Activated CD4-positive, alpha-beta T cell treated with anti-CD3 and anti-CD28 coated beads, Interleukin-2, amount 10 ng/mL, durations not matched to agents 7 days and 5 days (primary cell): ENCODE results near the gene ATOH8. TPM values are rescaled to one million over a fixed set of nuclear protein-coding genes. Genes with fewer than 3 reads are reported as not detected.
"Not testable (repeated sequence)": the region's sequence is repeated elsewhere in the genome, so short reads cannot be mapped to it uniquely, and the experiment has no call there.

Source experiments
- CTCF ChIA-PET: fragments of 350-600 bp; sonication (Branson Sonifier 250); formaldehyde crosslinking; loops from one replicate; lab custom pipeline; 2021; ENCODE audit warnings: antibody characterized with exemption; lab: Charles Lee
- POLR2A ChIA-PET: fragments of 350-600 bp; sonication (Branson Sonifier 250); formaldehyde crosslinking; loops from one replicate; lab custom pipeline; 2021; ENCODE audit warnings: antibody characterized with exemption; lab: Charles Lee
- DNase-seq: peaks from one replicate; pipeline ENCODE4 v3.0.0-alpha.2; 2020
- H3K27ac Mint-ChIP-seq: one replicate; pipeline ENCODE4 v1.8.0; 2021; ENCODE audit warnings: mild to moderate bottlenecking, moderate library complexity, mixed read lengths
- H3K27me3 Mint-ChIP-seq: one replicate; pipeline ENCODE4 v1.8.0; 2021; ENCODE audit warnings: mixed read lengths
- H3K36me3 Mint-ChIP-seq: one replicate; pipeline ENCODE4 v1.8.0; 2021; ENCODE audit warnings: low read depth, mixed read lengths
- H3K4me1 Mint-ChIP-seq: one replicate; pipeline ENCODE4 v1.8.0; 2021; ENCODE audit warnings: mixed read lengths
- H3K4me3 Mint-ChIP-seq: one replicate; pipeline ENCODE4 v1.8.0; 2021; ENCODE audit warnings: mild to moderate bottlenecking, moderate library complexity, mixed read lengths
- H3K9me3 Mint-ChIP-seq: one replicate; pipeline ENCODE4 v1.8.0; 2021; ENCODE audit warnings: mixed read lengths
- total RNA-seq, 2 experiments: library from RNA; stranded (reverse); gene quantifications; one replicate each; pipeline ENCODE4 v1.2.3, GENCODE V29; 2021

The ATOH8 gene
- total RNA-seq, 2 experiments from 2014 or later = 0.10 to 0.12 TPM

GRCh38 chr2:85712336-85712735 is 41.5 kb upstream of the ATOH8 start:
- no peak for DNase-seq
- Mint-ChIP-seq H3K36me3 (no peaks in the 10 kb centered on the region), H3K27ac (no peak overlapping the region), H3K27me3 (peaks cover 10% of the 10 kb centered on the region), H3K9me3 (no peaks in the 10 kb centered on the region), H3K4me3 (no peak overlapping the region), H3K4me1 (peaks cover 35% of the 10 kb centered on the region)
- ChIA-PET POLR2A (no interaction called here), CTCF (interaction anchor here (0.9 to 2.7 kb wide), 5 partner anchors 15 to 367 kb away, joined by 3 to 9 read pairs (median 4); no protein-coding TSS in a partner anchor)

GRCh38 chr2:85712849-85713612 is 40.8 kb upstream of the ATOH8 start:
- CTCF ChIA-PET = interaction anchor here (0.9 to 2.7 kb wide), 7 partner anchors 10 to 366 kb away, joined by 3 to 9 read pairs (median 4); no protein-coding TSS in a partner anchor
- H3K4me1 Mint-ChIP-seq = peaks cover 34% of the 10 kb centered on the region
- POLR2A ChIA-PET = no interaction called here
- H3K36me3 Mint-ChIP-seq = no peaks in the 10 kb centered on the region
- no peaks in the 10 kb centered on the region for H3K9me3 Mint-ChIP-seq
- DNase-seq = no peak
- no peak overlapping the region for H3K27ac Mint-ChIP-seq
- H3K4me3 Mint-ChIP-seq = no peak overlapping the region
- H3K27me3 Mint-ChIP-seq = peaks cover 11% of the 10 kb centered on the region

- H3K27ac Mint-ChIP-seq = no peak overlapping the region
- no peak for DNase-seq
- H3K4me3 Mint-ChIP-seq = no peak overlapping the region
- no peaks in the 10 kb centered on the region for H3K36me3 Mint-ChIP-seq
- POLR2A ChIA-PET = no interaction called here
- peaks cover 8% of the 10 kb centered on the region for H3K27me3 Mint-ChIP-seq
- H3K4me1 Mint-ChIP-seq = peaks cover 34% of the 10 kb centered on the region
- CTCF ChIA-PET = interaction anchor here (0.7 to 1.8 kb wide), 4 partner anchors 9 to 18 kb away, joined by 3 to 5 read pairs (median 4); no protein-coding TSS in a partner anchor
- no peaks in the 10 kb centered on the region for H3K9me3 Mint-ChIP-seq
These were observed 40.0 kb upstream of the ATOH8 start for GRCh38 chr2:85713836-85714235.

- H3K27ac Mint-ChIP-seq = peak overlapping the region; percentile 71
- H3K36me3 Mint-ChIP-seq, H3K4me3 Mint-ChIP-seq, H3K27me3 Mint-ChIP-seq, DNase-seq, H3K9me3 Mint-ChIP-seq, POLR2A ChIA-PET: not testable (repeated sequence)
- peaks cover 32% of the 10 kb centered on the region for H3K4me1 Mint-ChIP-seq
- CTCF ChIA-PET = interaction anchor here (0.7 to 1.8 kb wide), 5 partner anchors 8 to 18 kb away, joined by 3 to 5 read pairs (median 4); no protein-coding TSS in a partner anchor
These were observed 39.4 kb upstream of the ATOH8 start for GRCh38 chr2:85714421-85714820.

GRCh38 chr2:85714841-85715240 is 39.0 kb upstream of the ATOH8 start:
- H3K27me3 Mint-ChIP-seq = peaks cover 3% of the 10 kb centered on the region
- ChIA-PET CTCF (interaction anchor here (0.7 to 2.0 kb wide), 5 partner anchors 8 to 17 kb away, joined by 3 to 7 read pairs (median 4); no protein-coding TSS in a partner anchor), POLR2A (no interaction called here)
- no peaks in the 10 kb centered on the region for H3K36me3 Mint-ChIP-seq
- peak overlapping the region; percentile 71 for H3K27ac Mint-ChIP-seq
- peaks cover 28% of the 10 kb centered on the region for H3K4me1 Mint-ChIP-seq
- H3K4me3 Mint-ChIP-seq = no peak overlapping the region
- H3K9me3 Mint-ChIP-seq = no peaks in the 10 kb centered on the region
- DNase-seq = no peak

GRCh38 chr2:85716346-85716914 is 37.4 kb upstream of the ATOH8 start:
- no peak for DNase-seq
- ChIA-PET POLR2A (no interaction called here), CTCF (interaction anchor here (1.0 to 2.0 kb wide), 8 partner anchors 9 to 111 kb away, joined by 3 to 7 read pairs (median 3); no protein-coding TSS in a partner anchor)
- Mint-ChIP-seq H3K4me1 (peaks cover 26% of the 10 kb centered on the region), H3K27ac (no peak overlapping the region), H3K4me3 (no peak overlapping the region), H3K9me3 (peaks cover 3% of the 10 kb centered on the region), H3K27me3 (peaks cover 6% of the 10 kb centered on the region), H3K36me3 (no peaks in the 10 kb centered on the region)

GRCh38 chr2:85717308-85718008 is 36.3 kb upstream of the ATOH8 start:
- H3K36me3 Mint-ChIP-seq = no peaks in the 10 kb centered on the region
- ChIA-PET POLR2A (no interaction called here), CTCF (interaction anchor here (2.0 to 3.0 kb wide), 2 partner anchors 8 to 11 kb away, joined by 7 to 16 read pairs; no protein-coding TSS in a partner anchor)
- peaks cover 3% of the 10 kb centered on the region for H3K9me3 Mint-ChIP-seq
- peaks cover 26% of the 10 kb centered on the region for H3K4me1 Mint-ChIP-seq
- no peak overlapping the region for H3K27ac Mint-ChIP-seq
- H3K27me3 Mint-ChIP-seq = peaks cover 6% of the 10 kb centered on the region
- no peak overlapping the region for H3K4me3 Mint-ChIP-seq
- DNase-seq = no peak

- H3K9me3 Mint-ChIP-seq = peaks cover 3% of the 10 kb centered on the region
- no peak overlapping the region for H3K4me3 Mint-ChIP-seq
- POLR2A ChIA-PET = no interaction called here
- CTCF ChIA-PET = interaction anchor here (2.0 to 3.0 kb wide), 3 partner anchors 9 to 13 kb away, joined by 7 to 16 read pairs (median 7); no protein-coding TSS in a partner anchor
- H3K4me1 Mint-ChIP-seq = peaks cover 26% of the 10 kb centered on the region
- no peak overlapping the region for H3K27ac Mint-ChIP-seq
- peaks cover 6% of the 10 kb centered on the region for H3K27me3 Mint-ChIP-seq
- no peaks in the 10 kb centered on the region for H3K36me3 Mint-ChIP-seq
- DNase-seq = no peak
These were observed 35.8 kb upstream of the ATOH8 start for GRCh38 chr2:85718009-85718391.

- H3K4me1 Mint-ChIP-seq = peaks cover 22% of the 10 kb centered on the region
- H3K27me3 Mint-ChIP-seq = peaks cover 8% of the 10 kb centered on the region
- no peak overlapping the region for H3K4me3 Mint-ChIP-seq
- no peaks in the 10 kb centered on the region for H3K36me3 Mint-ChIP-seq
- H3K27ac Mint-ChIP-seq = no peak overlapping the region
- ChIA-PET CTCF (interaction anchor here (0.5 to 3.0 kb wide), 7 partner anchors 10 to 24 kb away, joined by 3 to 16 read pairs (median 7); no protein-coding TSS in a partner anchor), POLR2A (interaction anchor here (0.6 kb wide), 1 partner anchor 239 kb away, joined by 4 read pairs; no protein-coding TSS in a partner anchor)
- peaks cover 3% of the 10 kb centered on the region for H3K9me3 Mint-ChIP-seq
- DNase-seq = no peak
These were observed 34.8 kb upstream of the ATOH8 start for GRCh38 chr2:85718885-85719492.

GRCh38 chr2:85719609-85720240 is 34.1 kb upstream of the ATOH8 start:
- Mint-ChIP-seq H3K9me3 (peaks cover 3% of the 10 kb centered on the region), H3K27me3 (peaks cover 8% of the 10 kb centered on the region), H3K36me3 (no peaks in the 10 kb centered on the region), H3K27ac (no peak overlapping the region), H3K4me3 (no peak overlapping the region), H3K4me1 (peaks cover 15% of the 10 kb centered on the region)
- POLR2A ChIA-PET = interaction anchor here (0.6 kb wide), 1 partner anchor 239 kb away, joined by 4 read pairs; no protein-coding TSS in a partner anchor
- DNase-seq = no peak
- CTCF ChIA-PET = interaction anchor here (0.5 to 3.0 kb wide), 11 partner anchors 9 to 108 kb away, joined by 3 to 16 read pairs (median 5); no protein-coding TSS in a partner anchor

- no peak for DNase-seq
- Mint-ChIP-seq H3K4me1 (peaks cover 7% of the 10 kb centered on the region), H3K27ac (no peak overlapping the region), H3K9me3 (peaks cover 3% of the 10 kb centered on the region), H3K4me3 (no peak overlapping the region), H3K36me3 (no peaks in the 10 kb centered on the region), H3K27me3 (peaks cover 12% of the 10 kb centered on the region)
- ChIA-PET POLR2A (no interaction called here), CTCF (interaction anchor here (0.6 to 2.5 kb wide), 8 partner anchors 9 to 107 kb away, joined by 3 to 12 read pairs (median 5); no protein-coding TSS in a partner anchor)
These were observed 33.3 kb upstream of the ATOH8 start for GRCh38 chr2:85720533-85720932.
